Panc1 (cell line): Measurements from ENCODE around the gene RAI2. TPM values are rescaled to one million over a fixed set of nuclear protein-coding genes. Genes with fewer than 3 reads are reported as not detected.
A peak's percentile ranks its signal among the peaks of the same experiment; 100 is the strongest.

Source experiments
- ATAC-seq: fragments of 200-7000 bp; cut with Tn5 transposase; 2 replicates; pipeline ENCODE4 v1.9.1; 2020; ENCODE audit warnings: mild to moderate bottlenecking, moderate library complexity
- BruUV-seq: library from RNA; stranded (reverse); fragments of 400-500 nt; replicated peaks from 2 replicates; lab custom pipeline; 2021; lab: Mats Ljungman, UMichigan
- CTCF ChIA-PET: fragments of 300-600 bp; sonication (Branson Sonifier 250); formaldehyde crosslinking; loops from one replicate; lab custom pipeline; 2022; ENCODE audit warnings: antibody characterized with exemption; lab: Charles Lee
- POLR2A ChIA-PET: fragments of 300-600 bp; sonication (Branson Sonifier 250); formaldehyde crosslinking; loops from one replicate; lab custom pipeline; 2022; ENCODE audit warnings: antibody characterized with exemption; lab: Charles Lee
- DNase-seq: peaks from one replicate; pipeline ENCODE4 v3.0.0-alpha.2; 2010; ENCODE audit warnings: low read depth, low spot score
- H3K27ac ChIP-seq: 2 replicates; pipeline ENCODE4 v1.5.1; 2011; ENCODE audit warnings: mild to moderate bottlenecking, low read length, inconsistent platforms
- H3K27me3 ChIP-seq: fragments of 200-500 bp; sonication (Bioruptor generic); 2 replicates; pipeline ENCODE4 v1.6.0; 2014; ENCODE audit warnings: low read length, inconsistent platforms; ENCODE audit not compliant: control insufficient read depth, insufficient read depth
- H3K36me3 ChIP-seq: fragments of 200-500 bp; sonication (Bioruptor generic); 2 replicates; pipeline ENCODE4 v1.5.1; 2014; ENCODE audit warnings: inconsistent platforms, mild to moderate bottlenecking, low read length, moderate library complexity; ENCODE audit not compliant: control insufficient read depth, insufficient read depth
- H3K4me1 ChIP-seq: 2 replicates; pipeline ENCODE4 v1.5.1; 2011; ENCODE audit warnings: inconsistent platforms, mild to moderate bottlenecking, low read length, moderate library complexity; ENCODE audit not compliant: control insufficient read depth, insufficient read depth
- H3K4me3 ChIP-seq, 2 experiments: 2 replicates each; pipeline ENCODE4 v1.5.1; 2011 to 2012; ENCODE audit warnings: low read depth in 2 of 2, low read length in 2 of 2, mild to moderate bottlenecking in 2 of 2, inconsistent platforms in 1 of 2, moderate library complexity in 1 of 2
- H3K9me3 ChIP-seq: fragments of 200-500 bp; sonication (Bioruptor generic); 2 replicates; pipeline ENCODE4 v1.5.1; 2014; ENCODE audit warnings: low read depth, mild to moderate bottlenecking, inconsistent platforms, low read length, moderate library complexity; ENCODE audit not compliant: control insufficient read depth, insufficient read depth
- CTCF ChIP-seq: fragments of 450-650 bp; IDR thresholded peaks from 2 replicates; pipeline ENCODE4 v1.5.1; 2017; ENCODE audit warnings: mild to moderate bottlenecking
- POLR2AphosphoS5 ChIP-seq: IDR thresholded peaks from 2 replicates; pipeline ENCODE4 v1.6.1; 2012; ENCODE audit warnings: mild to moderate bottlenecking, low read depth, low read length, moderate library complexity
- REST ChIP-seq, 2 experiments: IDR thresholded peaks; 2 replicates each; pipeline ENCODE4 v1.6.1; 2011 to 2012; ENCODE audit warnings: low read depth in 2 of 2, control low read depth in 1 of 2, low read length in 1 of 2, mild to moderate bottlenecking in 1 of 2, moderate library complexity in 1 of 2; ENCODE audit not compliant: insufficient read depth in 1 of 2
- SIN3A ChIP-seq: IDR thresholded peaks from 2 replicates; pipeline ENCODE4 v1.6.1; 2012; ENCODE audit warnings: low read depth, mild to moderate bottlenecking, low read length, moderate library complexity, borderline replicate concordance; ENCODE audit not compliant: insufficient read depth
- TCF7L2 ChIP-seq: IDR thresholded peaks from 2 replicates; pipeline ENCODE4 v1.6.1; 2011; ENCODE audit warnings: mild to moderate bottlenecking, low read depth, low read length, inconsistent platforms
- in situ Hi-C: cut with HindIII; loops from 2 replicates; pipeline ENCODE4 v1.10.0; 2016; ENCODE audit warnings: low sequenced_read_pairs, low pct_unique_long_range_greater_than_20kb
- intact Hi-C: fragments of 100-400 bp; cut with micrococcal nuclease; formaldehyde crosslinking; loops from one replicate; pipeline ENCODE4 v1.10.0; 2022; ENCODE audit not compliant: unreplicated experiment
- total RNA-seq: library from RNA; stranded (reverse); gene quantifications from one replicate; pipeline ENCODE4 v1.2.1, GENCODE V29; 2021; ENCODE audit not compliant: unreplicated experiment

RAI2 gene
- total RNA-seq, 1 experiment from 2014 or later = 0.13 TPM

- Histone ChIP-seq H3K27me3 (no peaks in the 10 kb centered on the region), H3K9me3 (no peaks in the 10 kb centered on the region), H3K4me3 (no peak overlapping the region), H3K36me3 (no peaks in the 10 kb centered on the region), H3K27ac (no peak overlapping the region), H3K4me1 (no peaks in the 10 kb centered on the region)
- POLR2A ChIA-PET = no interaction called here
- in situ Hi-C loops = no loop called here
- DNase-seq = no peak
- CTCF ChIA-PET = no interaction called here
- TF ChIP-seq CTCF = no peak
- ATAC-seq = no peak
- no TSS peak for BruUV-seq
- intact Hi-C loops = loop anchor here (5.0 kb wide), 1 partner anchor 423 kb away; no protein-coding TSS in a partner anchor
Observed at GRCh38 chrX:17788956-17789562, 72.0 kb downstream of the RAI2 start.

- H3K27ac ChIP-seq = no peak overlapping the region
- intact Hi-C loops = loop anchor here (5.0 kb wide), 1 partner anchor 424 kb away; no protein-coding TSS in a partner anchor
- peak; percentile 15 for DNase-seq
- H3K9me3 ChIP-seq = no peaks in the 10 kb centered on the region
- ATAC-seq = no peak
- ChIA-PET POLR2A (no interaction called here), CTCF (no interaction called here)
- TF ChIP-seq POLR2AphosphoS5 = no peak
- TF ChIP-seq CTCF = peak; percentile 80
- no peak for TF ChIP-seq SIN3A
- TF ChIP-seq REST (IDR thresholded peaks at IDR 0.05; ENCODE audit: insufficient read depth in 1 of 2, low read depth in 2 of 2, low read length in 1 of 2) = no peak
- no peak for TF ChIP-seq TCF7L2
- no peaks in the 10 kb centered on the region for H3K36me3 ChIP-seq
- H3K4me1 ChIP-seq = no peaks in the 10 kb centered on the region
- no peaks in the 10 kb centered on the region for H3K27me3 ChIP-seq
- in situ Hi-C loops = no loop called here
- no peak overlapping the region for H3K4me3 ChIP-seq
- BruUV-seq = no TSS peak
Observed at GRCh38 chrX:17788439-17788838, 72.7 kb downstream of the RAI2 start.
